Measurements from ENCODE around the gene COL10A1.

The COL10A1 gene

GRCh38 chr6:116154887-116155286, 29.0 kb upstream of the COL10A1 start:
- Histone ChIP-seq H3K4me1 (ENCODE audit: control insufficient read depth in 2 of 2, insufficient read depth in 1 of 2, low read depth in 1 of 2, low read length in 2 of 2) (no peaks in the 10 kb centered on the region), H3K14ac (ENCODE audit: low read length) (no peak overlapping the region), H3K4me2 (ENCODE audit: insufficient read depth, low read length, poor library complexity, severe bottlenecking) (no peak overlapping the region), H3K9me3 (replicated peaks in 1 of 2; ENCODE audit: control insufficient read depth in 2 of 2, insufficient read depth in 1 of 2, low read depth in 1 of 2, low read length in 2 of 2) (no peaks in the 10 kb centered on the region), H4K8ac (ENCODE audit: low read depth, low read length) (no peak overlapping the region), H3K27ac (replicated peaks; ENCODE audit: low read length) (no peak overlapping the region), H3K27me3 (ENCODE audit: control insufficient read depth in 3 of 3, insufficient read depth in 3 of 3, low read depth in 1 of 3, low read length in 3 of 3) (no peaks in the 10 kb centered on the region), H2BK12ac (ENCODE audit: low read length) (no peak overlapping the region), H2BK5ac (ENCODE audit: low read length) (no peak overlapping the region), H3K9ac (ENCODE audit: low read depth, low read length, poor library complexity) (no peak overlapping the region), H4K91ac (ENCODE audit: low read depth, low read length, poor library complexity) (no peak overlapping the region), H3K4ac (ENCODE audit: low read length) (no peak overlapping the region), H2AK5ac (ENCODE audit: low read depth, low read length) (no peak overlapping the region), H3K23ac (ENCODE audit: low read depth, low read length, poor library complexity) (no peak overlapping the region), H2BK120ac (ENCODE audit: low read depth, low read length) (no peak overlapping the region), H3K18ac (ENCODE audit: low read length) (no peak overlapping the region), H3K4me3 (ENCODE audit: low read length in 2 of 2) (no peak overlapping the region), H3K79me1 (ENCODE audit: low read depth, low read length) (no peaks in the 10 kb centered on the region), H2BK15ac (ENCODE audit: low read length) (no peak overlapping the region), H2AFZ (ENCODE audit: low read length) (no peak overlapping the region), H3K36me3 (replicated peaks in 1 of 2; ENCODE audit: control insufficient read depth in 2 of 2, insufficient read depth in 2 of 2, low read length in 2 of 2) (no peaks in the 10 kb centered on the region)
- DNase-seq (ENCODE audit: low spot score), result no peak
- no CpG with 5 or more reads among the region's 2 CpGs for WGBS, 2 donors (ENCODE audit: extremely low coverage in 2 of 2, insufficient read length in 2 of 2, insufficient replicate concordance in 1 of 2)

GRCh38 chr6:116152620-116153019, 26.7 kb upstream of the COL10A1 start:
- Histone ChIP-seq H3K14ac (ENCODE audit: low read length) (no peak overlapping the region), H3K4me1 (ENCODE audit: control insufficient read depth in 2 of 2, insufficient read depth in 1 of 2, low read depth in 1 of 2, low read length in 2 of 2) (no peaks in the 10 kb centered on the region), H3K27me3 (ENCODE audit: control insufficient read depth in 3 of 3, insufficient read depth in 3 of 3, low read depth in 1 of 3, low read length in 3 of 3) (no peaks in the 10 kb centered on the region), H2AK5ac (ENCODE audit: low read depth, low read length) (no peak overlapping the region), H3K27ac (replicated peaks; ENCODE audit: low read length) (no peak overlapping the region), H3K9ac (ENCODE audit: low read depth, low read length, poor library complexity) (no peak overlapping the region), H3K23ac (ENCODE audit: low read depth, low read length, poor library complexity) (no peak overlapping the region), H3K4ac (ENCODE audit: low read length) (no peak overlapping the region), H2BK5ac (ENCODE audit: low read length) (no peak overlapping the region), H3K36me3 (replicated peaks in 1 of 2; ENCODE audit: control insufficient read depth in 2 of 2, insufficient read depth in 2 of 2, low read length in 2 of 2) (no peaks in the 10 kb centered on the region), H3K4me3 (ENCODE audit: low read length in 2 of 2) (no peak overlapping the region), H3K79me1 (ENCODE audit: low read depth, low read length) (no peaks in the 10 kb centered on the region), H3K18ac (ENCODE audit: low read length) (no peak overlapping the region), H2BK120ac (ENCODE audit: low read depth, low read length) (no peak overlapping the region), H2BK12ac (ENCODE audit: low read length) (no peak overlapping the region), H4K91ac (ENCODE audit: low read depth, low read length, poor library complexity) (no peak overlapping the region), H2BK15ac (ENCODE audit: low read length) (no peak overlapping the region), H3K9me3 (replicated peaks in 1 of 2; ENCODE audit: control insufficient read depth in 2 of 2, insufficient read depth in 1 of 2, low read depth in 1 of 2, low read length in 2 of 2) (no peaks in the 10 kb centered on the region), H3K4me2 (ENCODE audit: insufficient read depth, low read length, poor library complexity, severe bottlenecking) (no peak overlapping the region), H4K8ac (ENCODE audit: low read depth, low read length) (no peak overlapping the region), H2AFZ (ENCODE audit: low read length) (no peak overlapping the region)
- DNase-seq (ENCODE audit: low spot score), result no peak
- WGBS, 2 donors (ENCODE audit: extremely low coverage in 2 of 2, insufficient read length in 2 of 2, insufficient replicate concordance in 1 of 2), result no CpG with 5 or more reads among the region's 1 CpG

- no peak overlapping the region for H2BK120ac ChIP-seq (ENCODE audit: low read depth, low read length)
- no peak overlapping the region for H3K14ac ChIP-seq (ENCODE audit: low read length)
- no peaks in the 10 kb centered on the region for H3K4me1 ChIP-seq (ENCODE audit: control insufficient read depth in 2 of 2, insufficient read depth in 1 of 2, low read depth in 1 of 2, low read length in 2 of 2)
- H3K9me3 ChIP-seq (replicated peaks in 1 of 2; ENCODE audit: control insufficient read depth in 2 of 2, insufficient read depth in 1 of 2, low read depth in 1 of 2, low read length in 2 of 2), result no peaks in the 10 kb centered on the region
- no peak overlapping the region for H2BK12ac ChIP-seq (ENCODE audit: low read length)
- H3K79me1 ChIP-seq (ENCODE audit: low read depth, low read length), result no peaks in the 10 kb centered on the region
- H3K4me2 ChIP-seq (ENCODE audit: insufficient read depth, low read length, poor library complexity, severe bottlenecking), result no peak overlapping the region
- H3K27ac ChIP-seq (replicated peaks; ENCODE audit: low read length), result no peak overlapping the region
- no peak overlapping the region for H3K9ac ChIP-seq (ENCODE audit: low read depth, low read length, poor library complexity)
- no peak for DNase-seq (ENCODE audit: low spot score)
- no peak overlapping the region for H3K18ac ChIP-seq (ENCODE audit: low read length)
- no peak overlapping the region for H2BK5ac ChIP-seq (ENCODE audit: low read length)
- H2AFZ ChIP-seq (ENCODE audit: low read length), result no peak overlapping the region
- H2AK5ac ChIP-seq (ENCODE audit: low read depth, low read length), result no peak overlapping the region
- no peaks in the 10 kb centered on the region for H3K27me3 ChIP-seq (ENCODE audit: control insufficient read depth in 3 of 3, insufficient read depth in 3 of 3, low read depth in 1 of 3, low read length in 3 of 3)
- no CpG with 5 or more reads among the region's 4 CpGs for WGBS, 2 donors (ENCODE audit: extremely low coverage in 2 of 2, insufficient read length in 2 of 2, insufficient replicate concordance in 1 of 2)
- no peak overlapping the region for H4K91ac ChIP-seq (ENCODE audit: low read depth, low read length, poor library complexity)
- H3K36me3 ChIP-seq (replicated peaks in 1 of 2; ENCODE audit: control insufficient read depth in 2 of 2, insufficient read depth in 2 of 2, low read length in 2 of 2), result no peaks in the 10 kb centered on the region
- H2BK15ac ChIP-seq (ENCODE audit: low read length), result no peak overlapping the region
- H3K23ac ChIP-seq (ENCODE audit: low read depth, low read length, poor library complexity), result no peak overlapping the region
- no peak overlapping the region for H4K8ac ChIP-seq (ENCODE audit: low read depth, low read length)
- no peak overlapping the region for H3K4ac ChIP-seq (ENCODE audit: low read length)
- H3K4me3 ChIP-seq (ENCODE audit: low read length in 2 of 2), result no peak overlapping the region
Observed at GRCh38 chr6:116145803-116146675, 20.1 kb upstream of the COL10A1 start.

GRCh38 chr6:116144605-116145004, 18.7 kb upstream of the COL10A1 start:
- Histone ChIP-seq H3K9me3 (replicated peaks in 1 of 2; ENCODE audit: control insufficient read depth in 2 of 2, insufficient read depth in 1 of 2, low read depth in 1 of 2, low read length in 2 of 2) (no peaks in the 10 kb centered on the region), H3K4ac (ENCODE audit: low read length) (no peak overlapping the region), H3K4me2 (ENCODE audit: insufficient read depth, low read length, poor library complexity, severe bottlenecking) (no peak overlapping the region), H3K79me1 (ENCODE audit: low read depth, low read length) (no peaks in the 10 kb centered on the region), H3K36me3 (replicated peaks in 1 of 2; ENCODE audit: control insufficient read depth in 2 of 2, insufficient read depth in 2 of 2, low read length in 2 of 2) (no peaks in the 10 kb centered on the region), H4K91ac (ENCODE audit: low read depth, low read length, poor library complexity) (no peak overlapping the region), H2BK5ac (ENCODE audit: low read length) (no peak overlapping the region), H3K9ac (ENCODE audit: low read depth, low read length, poor library complexity) (no peak overlapping the region), H3K4me3 (ENCODE audit: low read length in 2 of 2) (no peak overlapping the region), H3K23ac (ENCODE audit: low read depth, low read length, poor library complexity) (no peak overlapping the region), H2AK5ac (ENCODE audit: low read depth, low read length) (no peak overlapping the region), H2AFZ (ENCODE audit: low read length) (no peak overlapping the region), H3K4me1 (ENCODE audit: control insufficient read depth in 2 of 2, insufficient read depth in 1 of 2, low read depth in 1 of 2, low read length in 2 of 2) (no peaks in the 10 kb centered on the region), H4K8ac (ENCODE audit: low read depth, low read length) (no peak overlapping the region), H3K27ac (replicated peaks; ENCODE audit: low read length) (no peak overlapping the region), H2BK12ac (ENCODE audit: low read length) (no peak overlapping the region), H2BK120ac (ENCODE audit: low read depth, low read length) (no peak overlapping the region), H2BK15ac (ENCODE audit: low read length) (no peak overlapping the region), H3K18ac (ENCODE audit: low read length) (no peak overlapping the region), H3K14ac (ENCODE audit: low read length) (no peak overlapping the region), H3K27me3 (ENCODE audit: control insufficient read depth in 3 of 3, insufficient read depth in 3 of 3, low read depth in 1 of 3, low read length in 3 of 3) (no peaks in the 10 kb centered on the region)
- DNase-seq (ENCODE audit: low spot score), result no peak
- WGBS, 2 donors (ENCODE audit: extremely low coverage in 2 of 2, insufficient read length in 2 of 2, insufficient replicate concordance in 1 of 2), result no CpG with 5 or more reads among the region's 3 CpGs

Measured in neuronal stem cell (in vitro differentiated cells).